Stimulated activated CD4-positive, alpha-beta T cell treated with anti-CD3 and anti-CD28 coated beads, Interleukin-12 subunit alpha, Interleukin-12 subunit beta, amount 100 ng/mL, for 48 hours (primary cell): ENCODE data around the gene TBC1D10A.
"Not testable (repeated sequence)": the region's sequence is repeated elsewhere in the genome, so short reads cannot be mapped to it uniquely, and the experiment has no call there.

Experiments
- DNase-seq, 3 donors: peaks; one replicate each; pipeline ENCODE4 v3.0.0-alpha.2; 2020; ENCODE audit warnings: low read depth in 2 of 3, low spot score in 1 of 3

TBC1D10A gene

GRCh38 chr22:30347255-30347892 is 20.6 kb upstream of the TBC1D10A start:
- DNase-seq: no peak

- DNase-seq: peak; percentile 31 to 46 (median 45)
Observed at GRCh38 chr22:30344447-30345200, 17.9 kb upstream of the TBC1D10A start.

- DNase-seq: no peak
Observed at GRCh38 chr22:30340911-30341685, 14.4 kb upstream of the TBC1D10A start.

- DNase-seq: no peak
Observed at GRCh38 chr22:30338802-30339201, 12.1 kb upstream of the TBC1D10A start.

- not testable (repeated sequence) for DNase-seq
Observed at GRCh38 chr22:30338341-30338740, 11.6 kb upstream of the TBC1D10A start.

DNA sequence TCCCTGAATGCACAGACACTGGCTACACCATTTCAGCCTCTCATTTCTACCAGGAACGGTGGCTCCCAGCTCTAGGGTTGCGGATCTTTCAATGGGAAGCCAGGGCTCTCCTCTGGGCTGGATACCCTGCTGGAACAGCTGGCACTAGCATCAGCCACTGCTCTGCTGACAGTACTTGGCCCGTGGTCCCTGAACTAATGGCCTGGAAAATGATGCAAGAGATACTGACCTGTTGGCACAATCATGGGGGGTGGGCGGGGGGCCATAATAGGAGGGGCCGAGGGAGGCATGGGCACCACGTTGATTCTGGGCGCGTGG is 10.7 kb upstream of the TBC1D10A start:
- no peak for DNase-seq

- DNase-seq: no peak
Observed at GRCh38 chr22:30336752-30337460, 10.2 kb upstream of the TBC1D10A start.

DNA sequence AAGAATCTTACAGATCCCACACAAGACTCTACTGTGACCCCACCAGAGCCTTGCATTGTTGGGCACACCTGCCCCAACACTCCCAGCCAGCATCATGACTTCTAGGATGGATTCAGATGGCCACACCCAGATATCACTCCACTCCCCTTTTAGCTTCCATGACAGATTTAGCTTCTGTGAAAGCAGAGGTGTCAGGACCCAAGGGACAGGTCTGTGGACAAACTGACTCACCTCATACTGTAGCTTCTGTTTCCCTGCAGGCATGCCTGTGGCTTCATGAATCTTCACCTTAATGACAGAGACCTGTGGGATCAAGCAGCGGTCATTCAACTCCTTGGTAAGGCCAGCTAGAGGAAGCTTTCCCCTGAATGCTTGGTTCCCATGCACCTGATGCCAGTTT is 8.5 kb upstream of the TBC1D10A start:
- DNase-seq: no peak

- DNase-seq: no peak
Observed at GRCh38 chr22:30334646-30335045, 7.9 kb upstream of the TBC1D10A start.

DNA sequence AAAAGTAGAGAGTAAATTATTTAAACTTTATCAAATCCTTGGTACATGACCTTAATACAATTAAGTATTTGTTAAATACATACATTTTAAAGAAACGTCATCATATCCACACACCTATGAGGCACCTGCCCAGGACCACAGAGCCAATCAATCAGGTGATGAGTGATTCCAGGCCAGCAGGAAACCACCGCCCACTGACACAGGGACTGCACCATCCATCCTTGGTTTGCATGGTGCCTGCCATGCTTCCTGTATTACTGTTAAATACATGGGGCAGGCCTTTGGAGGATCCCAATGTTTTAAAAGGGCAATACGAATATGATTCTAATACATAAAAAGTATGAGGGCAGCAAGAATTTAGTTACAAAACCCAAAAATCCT is 7.0 kb upstream of the TBC1D10A start:
- no peak for DNase-seq

- DNase-seq: no peak
Observed at GRCh38 chr22:30332994-30333706, 6.4 kb upstream of the TBC1D10A start.

- no peak for DNase-seq
Observed at GRCh38 chr22:30332551-30332950, 5.8 kb upstream of the TBC1D10A start.

DNA sequence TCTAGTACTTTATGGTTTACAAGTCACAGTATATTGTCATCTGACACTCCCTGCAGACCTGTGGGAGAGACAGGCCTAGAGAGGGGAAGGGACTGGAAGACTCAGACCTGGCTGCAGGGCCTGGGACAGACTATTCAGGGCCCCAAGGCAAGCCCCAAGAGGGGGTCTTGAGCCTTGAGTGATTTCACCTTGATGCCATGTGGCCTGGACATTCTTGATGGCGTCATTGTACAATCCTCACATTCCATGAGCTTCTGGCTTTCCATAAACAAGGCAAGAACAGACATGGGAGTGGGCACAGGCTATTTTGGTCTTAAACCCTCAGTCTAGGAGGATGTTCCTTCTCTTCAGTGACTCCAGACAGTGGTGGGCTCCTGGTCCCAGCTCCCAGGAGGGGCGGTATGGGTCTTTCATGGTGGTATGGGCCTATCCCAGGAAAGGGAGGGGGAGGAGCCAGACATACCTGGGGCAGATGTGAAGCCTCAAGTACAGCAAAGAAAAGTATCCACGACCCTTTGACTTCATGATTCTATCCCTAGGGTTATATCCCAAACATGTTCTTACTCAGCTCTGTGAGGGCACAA is 1.8 kb upstream of the TBC1D10A start:
- no peak for DNase-seq

GRCh38 chr22:30327864-30328345 is 1.2 kb upstream of the TBC1D10A start:
- DNase-seq: no peak

DNA sequence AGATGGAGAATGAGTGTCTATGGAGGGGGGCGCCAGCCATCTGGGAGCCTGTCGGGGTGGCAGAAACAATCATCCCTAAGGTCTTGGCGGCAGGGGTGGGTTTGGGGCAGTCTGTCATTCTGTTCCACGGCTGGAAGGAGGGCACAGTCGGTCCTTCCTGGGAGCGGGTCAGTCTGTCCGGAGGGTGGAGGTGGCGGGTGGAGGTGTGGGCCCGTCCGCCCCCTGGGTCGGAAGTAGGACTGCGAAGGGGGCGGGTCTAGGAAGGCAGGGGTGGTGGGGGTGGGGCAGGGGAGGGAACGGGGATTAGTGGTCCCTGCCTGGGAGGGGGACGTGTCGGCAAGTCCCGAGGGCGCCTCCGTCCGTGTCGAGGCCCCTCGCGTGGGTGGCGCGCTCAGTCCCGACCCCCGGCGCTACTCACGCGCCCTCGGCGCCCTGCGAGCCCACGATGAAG is 461 bp downstream of the TBC1D10A start:
- DNase-seq: no peak

- DNase-seq: no peak
Observed at GRCh38 chr22:30325724-30326254, 952 bp downstream of the TBC1D10A start.

GRCh38 chr22:30325065-30325720 is 1.5 kb downstream of the TBC1D10A start:
- DNase-seq: no peak

DNA sequence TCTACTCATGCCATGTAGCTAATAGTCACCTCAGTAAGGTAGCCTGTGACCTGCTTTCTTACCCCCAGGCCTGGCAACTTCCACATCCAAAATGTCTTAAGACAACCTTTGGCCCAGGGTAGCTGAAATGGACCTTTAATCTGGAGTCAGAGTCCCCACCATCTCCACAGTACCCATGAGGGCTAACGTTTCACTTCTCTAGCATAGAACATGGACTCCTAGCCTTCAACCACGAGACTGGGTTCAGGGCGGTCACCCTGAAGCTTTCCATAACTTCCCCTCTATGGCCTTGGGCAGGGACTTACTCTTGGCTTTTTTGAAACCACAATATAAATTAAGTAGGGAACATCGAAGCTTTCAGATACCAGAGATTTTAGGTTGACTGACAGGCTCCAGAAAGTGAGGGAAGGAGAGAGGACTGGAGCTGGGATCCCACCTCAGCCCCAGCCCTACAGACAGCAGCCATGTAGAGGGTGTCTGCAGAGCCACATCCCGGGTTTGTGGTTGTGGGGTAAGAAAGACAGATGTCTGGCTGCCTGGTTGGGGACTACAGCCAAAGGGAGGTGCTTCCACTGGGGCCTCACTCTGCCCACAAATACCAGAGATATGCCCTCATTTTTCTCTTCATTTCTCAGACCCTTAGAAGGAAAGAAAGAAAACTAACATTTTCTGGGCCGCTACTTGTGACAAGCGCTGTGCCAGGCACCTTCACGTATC is 2.6 kb downstream of the TBC1D10A start:
- DNase-seq: no peak

- DNase-seq: no peak
Observed at GRCh38 chr22:30323246-30323645, 3.5 kb downstream of the TBC1D10A start.
